Measurements from ENCODE around the gene DCDC1. TPM values are rescaled to one million over a fixed set of nuclear protein-coding genes. Genes with fewer than 3 reads are reported as not detected.

Gene DCDC1
- total and polyA plus RNA-seq, 2 donors (not counting 1 experiment from before 2014, with no cell fraction given), result 0.05 to 0.17 TPM

DNA sequence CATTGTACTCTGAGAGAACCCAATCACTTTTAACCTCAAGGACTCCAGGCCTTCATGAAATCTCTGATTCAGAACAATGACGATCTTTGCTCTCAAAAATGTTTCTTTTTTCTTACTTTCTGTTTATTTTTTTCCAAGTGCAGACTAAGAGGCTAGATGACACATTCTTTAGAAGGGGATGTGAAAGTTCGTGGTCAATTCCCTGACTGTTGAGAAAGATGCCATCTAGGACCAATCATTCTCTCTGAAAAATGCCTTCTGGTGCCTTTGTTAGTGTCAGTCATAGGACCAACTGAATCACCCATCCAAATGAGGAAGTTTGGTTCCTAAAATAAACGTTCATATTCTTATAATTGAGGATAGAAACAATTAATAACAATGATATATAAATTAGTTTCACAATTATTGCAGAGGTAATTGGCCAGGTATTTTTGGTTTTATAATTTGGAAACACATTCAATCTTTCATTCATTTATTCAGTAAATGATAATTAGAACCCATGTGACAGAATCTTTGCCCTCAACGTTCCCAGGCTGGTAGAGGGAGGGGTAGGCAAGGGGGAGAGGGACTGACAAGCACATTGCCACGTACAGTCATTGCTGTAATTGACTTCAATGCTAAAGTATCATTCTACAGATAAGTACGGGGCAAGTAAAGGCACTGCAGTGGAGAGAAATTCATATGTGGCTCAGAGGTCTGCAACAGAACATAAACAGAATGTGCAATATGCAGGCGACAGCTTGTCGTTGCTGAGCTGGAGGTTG is 450.0 kb downstream of the DCDC1 start:
- H3K36me3 ChIP-seq (ENCODE audit: control insufficient read depth, insufficient read depth, low read length), result no peaks in the 10 kb centered on the region
- no peak overlapping the region for H3K4me2 ChIP-seq (ENCODE audit: extremely low read depth, insufficient read depth, low read length)
- TF ChIP-seq EZH2 (IDR thresholded peaks at IDR 0.05; ENCODE audit: low read length, missing control alignments), result no peak
- TF ChIP-seq, protein P1, sequence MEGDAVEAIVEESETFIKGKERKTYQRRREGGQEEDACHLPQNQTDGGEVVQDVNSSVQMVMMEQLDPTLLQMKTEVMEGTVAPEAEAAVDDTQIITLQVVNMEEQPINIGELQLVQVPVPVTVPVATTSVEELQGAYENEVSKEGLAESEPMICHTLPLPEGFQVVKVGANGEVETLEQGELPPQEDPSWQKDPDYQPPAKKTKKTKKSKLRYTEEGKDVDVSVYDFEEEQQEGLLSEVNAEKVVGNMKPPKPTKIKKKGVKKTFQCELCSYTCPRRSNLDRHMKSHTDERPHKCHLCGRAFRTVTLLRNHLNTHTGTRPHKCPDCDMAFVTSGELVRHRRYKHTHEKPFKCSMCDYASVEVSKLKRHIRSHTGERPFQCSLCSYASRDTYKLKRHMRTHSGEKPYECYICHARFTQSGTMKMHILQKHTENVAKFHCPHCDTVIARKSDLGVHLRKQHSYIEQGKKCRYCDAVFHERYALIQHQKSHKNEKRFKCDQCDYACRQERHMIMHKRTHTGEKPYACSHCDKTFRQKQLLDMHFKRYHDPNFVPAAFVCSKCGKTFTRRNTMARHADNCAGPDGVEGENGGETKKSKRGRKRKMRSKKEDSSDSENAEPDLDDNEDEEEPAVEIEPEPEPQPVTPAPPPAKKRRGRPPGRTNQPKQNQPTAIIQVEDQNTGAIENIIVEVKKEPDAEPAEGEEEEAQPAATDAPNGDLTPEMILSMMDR (conservative IDR thresholded peaks at IDR 0.05 in 1 of 2, IDR thresholded peaks at IDR 0.05 in 1 of 2; ENCODE audit: low read depth in 1 of 2, low read length in 2 of 2), result no peak
- H4K20me1 ChIP-seq (ENCODE audit: control insufficient read depth, extremely low read depth, insufficient read depth, low read length), result no peaks in the 10 kb centered on the region
- no peak overlapping the region for H2AFZ ChIP-seq (ENCODE audit: low read length)
- DNase-seq (ENCODE audit: low read depth in 2 of 2), result peak; percentile 1 to 50
- no peak overlapping the region for H3K9ac ChIP-seq (ENCODE audit: insufficient read depth, low read length)
- H3K4me3 ChIP-seq (replicated peaks in 1 of 4; ENCODE audit: control extremely low read depth in 1 of 4, insufficient read depth in 1 of 4, low read depth in 3 of 4, low read length in 4 of 4), result no peak overlapping the region
- no peaks in the 10 kb centered on the region for H3K9me3 ChIP-seq (ENCODE audit: control insufficient read depth, insufficient read depth, low read depth, low read length)
- no peaks in the 10 kb centered on the region for H3K27me3 ChIP-seq (ENCODE audit: control insufficient read depth, insufficient read depth, low read length)
- H3K27ac ChIP-seq (ENCODE audit: insufficient read depth, low read length), result no peak overlapping the region
- H3K79me2 ChIP-seq (ENCODE audit: control insufficient read depth, insufficient read depth, low read length), result no peaks in the 10 kb centered on the region
- no peaks in the 10 kb centered on the region for H3K4me1 ChIP-seq (ENCODE audit: control insufficient read depth, extremely low read depth, insufficient read depth, low read length)

DNA sequence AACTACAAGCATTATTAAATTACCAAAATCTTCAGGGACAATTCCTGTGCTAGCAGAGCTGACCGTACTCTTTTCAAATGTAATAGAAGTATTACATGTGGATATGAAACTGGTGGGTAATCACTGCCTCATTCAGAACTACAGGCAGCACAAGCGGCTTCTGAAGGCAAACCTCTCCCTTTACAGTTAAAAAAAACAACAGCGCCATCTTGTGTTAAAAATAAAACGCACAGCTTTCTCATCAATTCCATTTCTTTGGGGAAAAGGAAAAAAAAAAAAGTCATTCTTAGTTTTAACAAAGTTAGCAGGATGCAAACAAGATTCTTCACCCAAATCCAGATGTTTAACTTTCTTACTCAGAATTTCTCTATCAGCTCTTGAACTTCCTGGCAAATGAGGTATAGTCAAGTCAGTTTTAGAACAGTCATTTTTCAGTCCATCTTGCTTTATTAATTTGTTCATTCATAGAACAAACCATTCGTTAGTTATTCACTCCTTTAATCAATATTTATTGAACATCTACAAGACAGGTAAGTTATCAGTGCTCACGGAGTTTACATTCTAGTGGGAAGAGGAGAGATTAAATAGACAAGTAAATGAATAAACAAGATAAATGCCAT is 451.6 kb downstream of the DCDC1 start:
- Histone ChIP-seq H2AFZ (ENCODE audit: low read length) (no peak overlapping the region), H4K20me1 (ENCODE audit: control insufficient read depth, extremely low read depth, insufficient read depth, low read length) (no peaks in the 10 kb centered on the region), H3K27ac (ENCODE audit: insufficient read depth, low read length) (no peak overlapping the region), H3K4me1 (ENCODE audit: control insufficient read depth, extremely low read depth, insufficient read depth, low read length) (no peaks in the 10 kb centered on the region), H3K4me2 (ENCODE audit: extremely low read depth, insufficient read depth, low read length) (no peak overlapping the region), H3K9ac (ENCODE audit: insufficient read depth, low read length) (no peak overlapping the region), H3K79me2 (ENCODE audit: control insufficient read depth, insufficient read depth, low read length) (no peaks in the 10 kb centered on the region), H3K9me3 (ENCODE audit: control insufficient read depth, insufficient read depth, low read depth, low read length) (no peaks in the 10 kb centered on the region), H3K27me3 (ENCODE audit: control insufficient read depth, insufficient read depth, low read length) (no peaks in the 10 kb centered on the region), H3K4me3 (replicated peaks in 1 of 4; ENCODE audit: control extremely low read depth in 1 of 4, insufficient read depth in 1 of 4, low read depth in 3 of 4, low read length in 4 of 4) (no peak overlapping the region), H3K36me3 (ENCODE audit: control insufficient read depth, insufficient read depth, low read length) (no peaks in the 10 kb centered on the region)
- no peak for TF ChIP-seq EZH2 (IDR thresholded peaks at IDR 0.05; ENCODE audit: low read length, missing control alignments)
- TF ChIP-seq, protein P1 (conservative IDR thresholded peaks at IDR 0.05 in 1 of 2, IDR thresholded peaks at IDR 0.05 in 1 of 2; ENCODE audit: low read depth in 1 of 2, low read length in 2 of 2), result peak; percentile 40 to 53
- peak; percentile 33 to 62 for DNase-seq (ENCODE audit: low read depth in 2 of 2)

DNA sequence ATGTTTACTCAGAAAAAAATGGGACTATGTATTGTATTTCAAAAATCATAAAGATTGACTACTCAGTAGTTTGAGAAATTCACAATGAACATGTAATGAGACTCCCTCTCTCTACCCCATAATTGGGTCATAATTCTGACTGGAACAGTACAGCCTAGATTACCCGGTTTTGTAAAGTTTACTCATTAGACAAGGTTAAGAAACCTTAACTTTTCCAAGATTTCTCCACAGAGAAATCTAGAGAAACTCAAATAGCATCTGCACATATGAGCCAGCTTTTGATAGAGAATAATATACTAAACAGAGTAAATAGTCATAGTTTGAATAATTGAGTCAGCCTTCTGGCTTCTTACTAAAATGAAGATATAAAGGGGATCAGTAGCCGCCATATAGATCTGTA is 452.3 kb downstream of the DCDC1 start:
- H3K4me1 ChIP-seq (ENCODE audit: control insufficient read depth, extremely low read depth, insufficient read depth, low read length), result no peaks in the 10 kb centered on the region
- H4K20me1 ChIP-seq (ENCODE audit: control insufficient read depth, extremely low read depth, insufficient read depth, low read length), result no peaks in the 10 kb centered on the region
- no peak overlapping the region for H2AFZ ChIP-seq (ENCODE audit: low read length)
- TF ChIP-seq EZH2 (IDR thresholded peaks at IDR 0.05; ENCODE audit: low read length, missing control alignments), result no peak
- TF ChIP-seq, protein P1 (conservative IDR thresholded peaks at IDR 0.05 in 1 of 2, IDR thresholded peaks at IDR 0.05 in 1 of 2; ENCODE audit: low read depth in 1 of 2, low read length in 2 of 2), result no peak
- no peaks in the 10 kb centered on the region for H3K36me3 ChIP-seq (ENCODE audit: control insufficient read depth, insufficient read depth, low read length)
- H3K9me3 ChIP-seq (ENCODE audit: control insufficient read depth, insufficient read depth, low read depth, low read length), result no peaks in the 10 kb centered on the region
- no peaks in the 10 kb centered on the region for H3K79me2 ChIP-seq (ENCODE audit: control insufficient read depth, insufficient read depth, low read length)
- H3K4me2 ChIP-seq (ENCODE audit: extremely low read depth, insufficient read depth, low read length), result no peak overlapping the region
- no peaks in the 10 kb centered on the region for H3K27me3 ChIP-seq (ENCODE audit: control insufficient read depth, insufficient read depth, low read length)
- no peak overlapping the region for H3K9ac ChIP-seq (ENCODE audit: insufficient read depth, low read length)
- no peak for DNase-seq (ENCODE audit: low read depth in 2 of 2)
- H3K4me3 ChIP-seq (replicated peaks in 1 of 4; ENCODE audit: control extremely low read depth in 1 of 4, insufficient read depth in 1 of 4, low read depth in 3 of 4, low read length in 4 of 4), result no peak overlapping the region
- no peak overlapping the region for H3K27ac ChIP-seq (ENCODE audit: insufficient read depth, low read length)
